ENCODE results near the gene QRICH1. TPM values are rescaled to one million over a fixed set of nuclear protein-coding genes. Genes with fewer than 3 reads are reported as not detected.

The QRICH1 gene
- total and polyA plus RNA-seq, 2 donors (not counting 3 experiments of a cell fraction or from before 2014, with no cell fraction given), result 89.7 to 116 TPM

- no peak overlapping the region for H3K4me3 ChIP-seq (replicated peaks in 1 of 3; ENCODE audit: insufficient read depth in 1 of 3, low read depth in 1 of 3, low read length in 3 of 3)
- intact Hi-C loops (cut with micrococcal nuclease), result no loop called here
- no peaks in the 10 kb centered on the region for H3K9me3 ChIP-seq (replicated peaks; ENCODE audit: control insufficient read depth, insufficient read depth, low read length)
- no peaks in the 10 kb centered on the region for H3K27me3 ChIP-seq (ENCODE audit: control insufficient read depth in 2 of 2, insufficient read depth in 2 of 2, low read length in 2 of 2)
- H3K9me1 ChIP-seq (replicated peaks; ENCODE audit: control insufficient read depth, extremely low read depth, insufficient read depth, low read length), result no peaks in the 10 kb centered on the region
- TF ChIP-seq MYC (IDR thresholded peaks at IDR 0.05; ENCODE audit: low read depth, low read length) (no peak), MAX (IDR thresholded peaks at IDR 0.05; ENCODE audit: insufficient read depth, insufficient read length) (no peak), GATA2 (IDR thresholded peaks at IDR 0.05; ENCODE audit: insufficient read depth, insufficient read length, low read depth, low read length) (no peak), EZH2 (IDR thresholded peaks at IDR 0.05; ENCODE audit: borderline replicate concordance, low read depth, low read length, severe bottlenecking) (no peak), POLR2A (IDR thresholded peaks at IDR 0.05; ENCODE audit: low read depth, low read length) (no peak), FOS (IDR thresholded peaks at IDR 0.05; ENCODE audit: borderline replicate concordance, insufficient read depth, low read length) (no peak), CTCF (IDR thresholded peaks at IDR 0.05; ENCODE audit: extremely low read depth in 1 of 2, insufficient read depth in 1 of 2, low read depth in 1 of 2, low read length in 2 of 2) (no peak), POLR2AphosphoS5 (IDR thresholded peaks at IDR 0.05; ENCODE audit: insufficient read depth, low read depth, low read length) (no peak), JUN (IDR thresholded peaks at IDR 0.05; ENCODE audit: borderline replicate concordance, insufficient read depth, insufficient read length, low read depth) (no peak)
- H4K20me1 ChIP-seq (replicated peaks; ENCODE audit: control insufficient read depth, extremely low read depth, insufficient read depth, low read length), result no peaks in the 10 kb centered on the region
- no peak overlapping the region for H3K9ac ChIP-seq (replicated peaks; ENCODE audit: extremely low read depth, insufficient read depth, low read length)
- FAIRE-seq, result no peak
- DNase-seq (ENCODE audit: low read depth, low spot score), result no peak
- ChIA-PET POLR2A (interaction anchor here (2.4 kb wide), 1 partner anchor 18 kb away, joined by 10 read pairs; the partner anchor contains the start of gene WDR6), CTCF (interaction anchor here (0.5 to 2.0 kb wide), 2 partner anchors 37 to 167 kb away, joined by 3 to 6 read pairs; no protein-coding TSS in a partner anchor)
- H3K27ac ChIP-seq (ENCODE audit: insufficient read depth, low read depth, low read length), result no peak overlapping the region
- no peak overlapping the region for H2AFZ ChIP-seq (ENCODE audit: low read depth, low read length)
- peaks cover 13 to 27% of the 10 kb centered on the region in 2 experiments for H3K36me3 ChIP-seq (ENCODE audit: control insufficient read depth in 2 of 2, extremely low read depth in 1 of 2, insufficient read depth in 2 of 2, low read length in 2 of 2)
- no peak overlapping the region for H3K4me2 ChIP-seq (ENCODE audit: insufficient read depth, low read length)
- H3K79me2 ChIP-seq (ENCODE audit: control insufficient read depth, insufficient read depth, low read length), result peaks cover 52% of the 10 kb centered on the region
- peaks cover 23% of the 10 kb centered on the region for H3K4me1 ChIP-seq (ENCODE audit: control insufficient read depth, extremely low read depth, insufficient read depth, low read length)
- dilution Hi-C loops (cut with MboI; ENCODE audit: extremely low pct_ligation_motif_present, low sequenced_read_pairs), result no loop called here
- no TSS peak for BruUV-seq (replicated peaks)
Measured at GRCh38 chr3:49025005-49025792, 68.7 kb downstream of the QRICH1 start.
